K562 (cell line): ENCODE results near the gene MIEN1. TPM values are rescaled to one million over a fixed set of nuclear protein-coding genes. Genes with fewer than 3 reads are reported as not detected.

ENCODE experiments used
- BMI1 ChIP-seq: fragments of 150-350 bp; IDR thresholded peaks from 2 replicates; pipeline ENCODE4 v1.6.1; 2014; ENCODE audit warnings: low read length
- BRCA1 ChIP-seq, 2 experiments: fragments of 450-650 bp in 1 of 2; sonication (generic) in 1 of 2; formaldehyde crosslinking in 1 of 2; IDR thresholded peaks; 2 replicates each; pipeline versions ENCODE4 v1.5.0 to v1.6.1; 2017 to 2020; ENCODE audit warnings: mild to moderate bottlenecking in 1 of 2, missing genetic modification reagents in 1 of 2
- CREM ChIP-seq: IDR thresholded peaks from 2 replicates; pipeline ENCODE4 v1.6.1; 2014; ENCODE audit warnings: antibody characterized with exemption, low read depth
- EGR1 ChIP-seq: fragments of 450-650 bp; conservative IDR thresholded peaks from 2 replicates; pipeline ENCODE4 v1.6.1; 2017; ENCODE audit warnings: mild to moderate bottlenecking
- FIP1L1 ChIP-seq: fragments of 200-400 bp; formaldehyde crosslinking; IDR thresholded peaks from 2 replicates; pipeline ENCODE4 v1.6.1; 2018; ENCODE audit warnings: mild to moderate bottlenecking, low read depth, low read length; ENCODE audit not compliant: poor library complexity, severe bottlenecking
- FOSL1 ChIP-seq: fragments of 200-800 bp; sonication (Bioruptor generic); conservative IDR thresholded peaks from 2 replicates; pipeline ENCODE4 v1.6.1; 2016; ENCODE audit warnings: missing genetic modification characterization, missing compliant biosample characterization
- FOXA3 ChIP-seq, 2 experiments: fragments of 450-650 bp in 1 of 2; sonication (generic) in 1 of 2; formaldehyde crosslinking; IDR thresholded peaks in 1 of 2; conservative IDR thresholded peaks in 1 of 2; 2 replicates each; pipeline versions ENCODE4 v1.4.0 to v1.8.0; 2020 to 2022; ENCODE audit warnings: mild to moderate bottlenecking in 2 of 2, missing genetic modification reagents in 1 of 2
- FUS ChIP-seq: fragments of 200-400 bp; formaldehyde crosslinking; optimal IDR thresholded peaks from 2 replicates; pipeline ENCODE3; 2017; ENCODE audit warnings: low read depth, low read length
- HDAC1 ChIP-seq, 2 experiments: fragments of 450-650 bp; IDR thresholded peaks; 2 replicates each; pipeline ENCODE4 v1.6.1; 2016 to 2017; ENCODE audit warnings: inconsistent platforms in 1 of 2, mild to moderate bottlenecking in 1 of 2, moderate library complexity in 1 of 2
- HMG20B ChIP-seq: fragments of 250-450 bp; sonication (Bioruptor Pico); IDR thresholded peaks from 2 replicates; pipeline ENCODE4 v1.5.0; 2021; ENCODE audit warnings: mild to moderate bottlenecking
- NRF1 ChIP-seq, 2 experiments: fragments of 450-650 bp; IDR thresholded peaks in 1 of 2; conservative IDR thresholded peaks in 1 of 2; 2 replicates each; pipeline ENCODE4 v1.6.1; 2014; ENCODE audit warnings: mild to moderate bottlenecking in 2 of 2
- RBM22 ChIP-seq: fragments of 200-400 bp; formaldehyde crosslinking; IDR thresholded peaks from 2 replicates; pipeline ENCODE4 v1.6.1; 2018; ENCODE audit warnings: low read length, low read depth; ENCODE audit not compliant: poor library complexity, severe bottlenecking
- SRSF3 ChIP-seq: fragments of 200-400 bp; formaldehyde crosslinking; IDR thresholded peaks from 2 replicates; pipeline ENCODE4 v1.6.1; 2016; ENCODE audit warnings: mild to moderate bottlenecking, low read length, moderate library complexity; ENCODE audit not compliant: insufficient read depth
- TBP ChIP-seq: optimal IDR thresholded peaks from 2 replicates; pipeline ENCODE3; 2011; ENCODE audit warnings: low read depth, low read length, improper control_type of control experiment
- YY1 ChIP-seq, 3 experiments: IDR thresholded peaks; 2 replicates each; pipeline ENCODE4 v1.6.1; 2011; ENCODE audit warnings: low read length in 2 of 3, mild to moderate bottlenecking in 2 of 3, moderate library complexity in 2 of 3, borderline replicate concordance in 1 of 3, control low read depth in 1 of 3, low read depth in 1 of 3; ENCODE audit not compliant: insufficient read depth in 3 of 3, insufficient replicate concordance in 2 of 3, control insufficient read depth in 1 of 3, insufficient read length in 1 of 3; ENCODE audit errors: extremely low read depth in 1 of 3
- ZKSCAN3 ChIP-seq: fragments of 250-450 bp; sonication (Bioruptor Pico); IDR thresholded peaks from 2 replicates; pipeline ENCODE4 v1.4.0; 2020
- ZNF830 ChIP-seq: fragments of 250-450 bp; sonication (Bioruptor Pico); IDR thresholded peaks from 2 replicates; pipeline ENCODE4 v1.5.0; 2021; ENCODE audit warnings: mild to moderate bottlenecking
- polyA plus RNA-seq, 8 experiments: library from polyadenylated mRNA; depleted of rRNA in 4 of 8; stranded (reverse) in 5 of 8; unstranded in 3 of 8; fragments of >200 nt; fragmentation: Nextera tagmentation in 2 of 8; fragmentation: Illumina TruSeq in 1 of 8; extraction: Ambion mirVana in 2 of 8; extraction: Trizol in 1 of 8; gene quantifications; 2 replicates each; pipeline versions ENCODE4 v1.2.1 to v1.2.3, GENCODE V29; 2011 to 2014; ENCODE audit warnings: inconsistent platforms in 1 of 8, missing spikeins in 1 of 8
- total RNA-seq, 7 experiments: library from RNA; depleted of rRNA in 6 of 7; stranded (reverse); fragments of >200 nt in 6 of 7; fragmentation: Illumina TruSeq in 2 of 7; extraction: Trizol in 2 of 7; gene quantifications; 2 replicates each; pipeline versions ENCODE4 v1.2.1 to v1.2.3, GENCODE V29; 2011 to 2021; ENCODE audit warnings: low replicate concordance in 1 of 7
- TF ChIP-seq, protein P1 (sequence below): fragments of 200-800 bp; sonication (Bioruptor generic); IDR thresholded peaks from 2 replicates; pipeline ENCODE4 v1.6.1; 2017; ENCODE audit warnings: missing genetic modification characterization, missing compliant biosample characterization
- TF ChIP-seq, protein P2 (sequence below): fragments of 150-350 bp; conservative IDR thresholded peaks from 2 replicates; pipeline ENCODE4 v1.6.1; 2014; ENCODE audit warnings: low read length
- TF ChIP-seq, protein P3 (sequence below): sonication (generic); formaldehyde crosslinking; IDR thresholded peaks from 2 replicates; pipeline ENCODE4 v1.8.0; 2022; ENCODE audit warnings: mild to moderate bottlenecking, missing genetic modification reagents
- TF ChIP-seq, protein P4 (sequence below): sonication (generic); formaldehyde crosslinking; IDR thresholded peaks from 2 replicates; pipeline ENCODE4 v1.9.0; 2022; ENCODE audit warnings: mild to moderate bottlenecking, missing genetic modification reagents

Gene MIEN1
- total and polyA plus RNA-seq, 9 of the 15 experiments (the other 6 are each of a cell fraction or from before 2014, with no cell fraction given) = 61.3 to 142 (median 78.9) TPM

DNA sequence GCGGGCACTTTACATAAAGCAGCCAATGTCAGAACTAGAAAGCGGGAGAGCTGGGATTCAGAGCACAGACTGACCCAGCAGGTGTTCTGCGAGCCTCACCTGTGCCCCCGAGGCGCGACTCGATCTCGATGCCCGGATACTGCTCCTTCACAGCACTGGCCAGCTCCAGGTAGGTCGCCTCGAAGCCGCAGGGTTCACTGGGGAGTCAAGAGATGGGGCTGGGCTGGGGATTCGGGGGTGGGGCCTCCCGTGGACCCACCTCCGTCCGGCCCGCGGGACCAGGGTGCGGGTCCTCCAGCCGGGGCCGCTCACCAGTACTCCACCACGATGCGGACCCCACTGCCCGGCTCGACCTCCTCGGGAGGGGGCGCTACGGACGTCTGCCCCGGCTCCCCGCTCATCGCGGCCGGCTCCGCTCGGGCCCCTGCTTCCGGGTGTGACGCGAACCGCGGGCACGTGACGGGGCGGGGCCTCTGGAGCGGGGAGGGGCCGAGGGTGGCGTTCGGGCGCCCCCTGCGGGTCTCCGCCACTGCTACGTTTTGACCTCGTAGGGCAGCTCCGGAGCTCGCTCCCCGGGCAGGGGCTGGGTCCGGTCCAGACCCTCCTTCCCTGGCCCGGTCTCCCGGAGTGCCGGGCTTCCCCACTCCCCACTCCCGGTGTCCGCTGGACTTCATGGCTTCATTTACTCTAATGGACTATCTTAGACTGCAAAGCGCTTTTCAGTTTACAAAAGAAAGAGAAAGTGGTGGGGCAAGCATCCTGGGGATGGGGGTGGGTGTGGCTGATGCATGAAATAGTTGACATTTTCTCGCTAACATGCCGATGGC is at the start of gene MIEN1 (continued):
- TF ChIP-seq, protein P1, sequence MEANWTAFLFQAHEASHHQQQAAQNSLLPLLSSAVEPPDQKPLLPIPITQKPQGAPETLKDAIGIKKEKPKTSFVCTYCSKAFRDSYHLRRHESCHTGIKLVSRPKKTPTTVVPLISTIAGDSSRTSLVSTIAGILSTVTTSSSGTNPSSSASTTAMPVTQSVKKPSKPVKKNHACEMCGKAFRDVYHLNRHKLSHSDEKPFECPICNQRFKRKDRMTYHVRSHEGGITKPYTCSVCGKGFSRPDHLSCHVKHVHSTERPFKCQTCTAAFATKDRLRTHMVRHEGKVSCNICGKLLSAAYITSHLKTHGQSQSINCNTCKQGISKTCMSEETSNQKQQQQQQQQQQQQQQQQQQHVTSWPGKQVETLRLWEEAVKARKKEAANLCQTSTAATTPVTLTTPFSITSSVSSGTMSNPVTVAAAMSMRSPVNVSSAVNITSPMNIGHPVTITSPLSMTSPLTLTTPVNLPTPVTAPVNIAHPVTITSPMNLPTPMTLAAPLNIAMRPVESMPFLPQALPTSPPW (CRISPR knock-in tag) = peak; percentile 88
- TF ChIP-seq CREM (peak; percentile 96), TBP (peak; percentile 50), ZNF830 (CRISPR knock-in tag) (no peak), FIP1L1 (peak; percentile 58), HMG20B (CRISPR knock-in tag) (no peak), FOXA3 (CRISPR knock-in tag; conservative IDR thresholded peaks at IDR 0.05 in 1 of 2, IDR thresholded peaks at IDR 0.05 in 1 of 2) (0 out of 4 replicates have a peak, but pooled peaks of 1 of the 2 experiments have one; percentile 19), YY1 (IDR thresholded peaks at IDR 0.05; ENCODE audit: borderline replicate concordance in 1 of 3, control insufficient read depth in 1 of 3, extremely low read depth in 1 of 3, insufficient read depth in 3 of 3, insufficient read length in 1 of 3, insufficient replicate concordance in 2 of 3, low read depth in 1 of 3, low read length in 2 of 3) (peak in 1 of 3 experiments; percentile 62), SRSF3 (no peak), FOSL1 (tag) (peak; percentile 55), EGR1 (0 out of 2 replicates have a peak, but pooled peaks have one; percentile 41), BMI1 (no peak), RBM22 (peak; percentile 37), NRF1 (conservative IDR thresholded peaks at IDR 0.05 in 1 of 2, IDR thresholded peaks at IDR 0.05 in 1 of 2) (0 out of 4 replicates have a peak, but pooled peaks have one; percentile 19 to 33), BRCA1 (IDR thresholded peaks at IDR 0.05) (no peak), BRCA1 (CRISPR knock-in tag; IDR thresholded peaks at IDR 0.05) (no peak), ZKSCAN3 (no peak), FUS (no peak), HDAC1 (IDR thresholded peaks at IDR 0.05) (peak in 1 of 2 experiments; percentile 79; a peak in 1 of 4 replicates)
- TF ChIP-seq, protein P2, sequence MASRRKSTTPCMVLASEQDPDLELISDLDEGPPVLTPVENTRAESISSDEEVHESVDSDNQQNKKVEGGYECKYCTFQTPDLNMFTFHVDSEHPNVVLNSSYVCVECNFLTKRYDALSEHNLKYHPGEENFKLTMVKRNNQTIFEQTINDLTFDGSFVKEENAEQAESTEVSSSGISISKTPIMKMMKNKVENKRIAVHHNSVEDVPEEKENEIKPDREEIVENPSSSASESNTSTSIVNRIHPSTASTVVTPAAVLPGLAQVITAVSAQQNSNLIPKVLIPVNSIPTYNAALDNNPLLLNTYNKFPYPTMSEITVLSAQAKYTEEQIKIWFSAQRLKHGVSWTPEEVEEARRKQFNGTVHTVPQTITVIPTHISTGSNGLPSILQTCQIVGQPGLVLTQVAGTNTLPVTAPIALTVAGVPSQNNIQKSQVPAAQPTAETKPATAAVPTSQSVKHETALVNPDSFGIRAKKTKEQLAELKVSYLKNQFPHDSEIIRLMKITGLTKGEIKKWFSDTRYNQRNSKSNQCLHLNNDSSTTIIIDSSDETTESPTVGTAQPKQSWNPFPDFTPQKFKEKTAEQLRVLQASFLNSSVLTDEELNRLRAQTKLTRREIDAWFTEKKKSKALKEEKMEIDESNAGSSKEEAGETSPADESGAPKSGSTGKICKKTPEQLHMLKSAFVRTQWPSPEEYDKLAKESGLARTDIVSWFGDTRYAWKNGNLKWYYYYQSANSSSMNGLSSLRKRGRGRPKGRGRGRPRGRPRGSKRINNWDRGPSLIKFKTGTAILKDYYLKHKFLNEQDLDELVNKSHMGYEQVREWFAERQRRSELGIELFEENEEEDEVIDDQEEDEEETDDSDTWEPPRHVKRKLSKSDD = no peak
- TF ChIP-seq, protein P3, sequence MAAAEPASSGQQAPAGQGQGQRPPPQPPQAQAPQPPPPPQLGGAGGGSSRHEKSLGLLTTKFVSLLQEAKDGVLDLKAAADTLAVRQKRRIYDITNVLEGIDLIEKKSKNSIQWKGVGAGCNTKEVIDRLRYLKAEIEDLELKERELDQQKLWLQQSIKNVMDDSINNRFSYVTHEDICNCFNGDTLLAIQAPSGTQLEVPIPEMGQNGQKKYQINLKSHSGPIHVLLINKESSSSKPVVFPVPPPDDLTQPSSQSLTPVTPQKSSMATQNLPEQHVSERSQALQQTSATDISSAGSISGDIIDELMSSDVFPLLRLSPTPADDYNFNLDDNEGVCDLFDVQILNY = no peak
- TF ChIP-seq, protein P4, sequence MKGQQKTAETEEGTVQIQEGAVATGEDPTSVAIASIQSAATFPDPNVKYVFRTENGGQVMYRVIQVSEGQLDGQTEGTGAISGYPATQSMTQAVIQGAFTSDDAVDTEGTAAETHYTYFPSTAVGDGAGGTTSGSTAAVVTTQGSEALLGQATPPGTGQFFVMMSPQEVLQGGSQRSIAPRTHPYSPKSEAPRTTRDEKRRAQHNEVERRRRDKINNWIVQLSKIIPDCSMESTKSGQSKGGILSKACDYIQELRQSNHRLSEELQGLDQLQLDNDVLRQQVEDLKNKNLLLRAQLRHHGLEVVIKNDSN (CRISPR knock-in tag) = peak; percentile 98
